ENCODE data around the gene WNT9A. TPM values are rescaled to one million over a fixed set of nuclear protein-coding genes. Genes with fewer than 3 reads are reported as not detected.

Gene WNT9A
- total RNA-seq, 1 donor from 2014 or later: 10.3 TPM

DNA sequence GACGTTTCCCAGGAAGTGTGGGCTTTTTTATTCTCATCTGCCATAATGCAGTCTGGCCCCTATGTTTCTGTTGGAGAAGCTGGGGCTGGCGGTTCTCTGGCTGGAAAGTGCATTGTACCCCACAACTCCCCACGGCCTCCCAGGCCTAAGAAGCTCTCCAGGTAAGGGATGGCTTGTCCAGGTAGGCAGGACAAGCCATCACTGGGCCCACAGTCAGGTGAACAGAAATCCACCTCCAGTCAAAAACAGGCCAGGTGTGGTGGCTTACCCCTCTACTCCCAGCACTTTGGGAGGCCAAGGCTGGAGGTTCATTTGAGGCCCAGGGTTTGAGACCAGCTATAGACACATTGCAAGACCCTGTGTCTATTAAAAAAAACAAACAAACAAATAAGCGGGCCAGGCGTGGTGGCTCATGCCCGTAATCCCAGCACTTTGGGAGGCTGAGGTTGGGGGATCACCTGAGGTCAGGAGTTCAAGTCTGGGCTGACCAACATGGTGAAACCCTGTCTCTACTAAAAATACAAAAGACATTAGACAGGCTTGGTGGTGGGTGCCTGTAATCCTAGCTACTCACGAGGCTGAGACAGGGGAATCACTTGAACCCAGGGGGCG is 3.1 kb upstream of the WNT9A start:
- TF ChIP-seq, protein P1, sequence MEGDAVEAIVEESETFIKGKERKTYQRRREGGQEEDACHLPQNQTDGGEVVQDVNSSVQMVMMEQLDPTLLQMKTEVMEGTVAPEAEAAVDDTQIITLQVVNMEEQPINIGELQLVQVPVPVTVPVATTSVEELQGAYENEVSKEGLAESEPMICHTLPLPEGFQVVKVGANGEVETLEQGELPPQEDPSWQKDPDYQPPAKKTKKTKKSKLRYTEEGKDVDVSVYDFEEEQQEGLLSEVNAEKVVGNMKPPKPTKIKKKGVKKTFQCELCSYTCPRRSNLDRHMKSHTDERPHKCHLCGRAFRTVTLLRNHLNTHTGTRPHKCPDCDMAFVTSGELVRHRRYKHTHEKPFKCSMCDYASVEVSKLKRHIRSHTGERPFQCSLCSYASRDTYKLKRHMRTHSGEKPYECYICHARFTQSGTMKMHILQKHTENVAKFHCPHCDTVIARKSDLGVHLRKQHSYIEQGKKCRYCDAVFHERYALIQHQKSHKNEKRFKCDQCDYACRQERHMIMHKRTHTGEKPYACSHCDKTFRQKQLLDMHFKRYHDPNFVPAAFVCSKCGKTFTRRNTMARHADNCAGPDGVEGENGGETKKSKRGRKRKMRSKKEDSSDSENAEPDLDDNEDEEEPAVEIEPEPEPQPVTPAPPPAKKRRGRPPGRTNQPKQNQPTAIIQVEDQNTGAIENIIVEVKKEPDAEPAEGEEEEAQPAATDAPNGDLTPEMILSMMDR (IDR thresholded peaks at IDR 0.05; ENCODE audit: insufficient read depth, low read length, poor library complexity, severe bottlenecking): no peak
- Histone ChIP-seq H3K36me3 (ENCODE audit: control insufficient read depth, insufficient read depth, low read length) (no peaks in the 10 kb centered on the region), H3K4me3 (ENCODE audit: low read depth, low read length) (no peak overlapping the region), H3K27me3 (ENCODE audit: control insufficient read depth, insufficient read depth, low read length) (peaks cover 9% of the 10 kb centered on the region)
- DNase-seq (ENCODE audit: low read depth): no peak

DNA sequence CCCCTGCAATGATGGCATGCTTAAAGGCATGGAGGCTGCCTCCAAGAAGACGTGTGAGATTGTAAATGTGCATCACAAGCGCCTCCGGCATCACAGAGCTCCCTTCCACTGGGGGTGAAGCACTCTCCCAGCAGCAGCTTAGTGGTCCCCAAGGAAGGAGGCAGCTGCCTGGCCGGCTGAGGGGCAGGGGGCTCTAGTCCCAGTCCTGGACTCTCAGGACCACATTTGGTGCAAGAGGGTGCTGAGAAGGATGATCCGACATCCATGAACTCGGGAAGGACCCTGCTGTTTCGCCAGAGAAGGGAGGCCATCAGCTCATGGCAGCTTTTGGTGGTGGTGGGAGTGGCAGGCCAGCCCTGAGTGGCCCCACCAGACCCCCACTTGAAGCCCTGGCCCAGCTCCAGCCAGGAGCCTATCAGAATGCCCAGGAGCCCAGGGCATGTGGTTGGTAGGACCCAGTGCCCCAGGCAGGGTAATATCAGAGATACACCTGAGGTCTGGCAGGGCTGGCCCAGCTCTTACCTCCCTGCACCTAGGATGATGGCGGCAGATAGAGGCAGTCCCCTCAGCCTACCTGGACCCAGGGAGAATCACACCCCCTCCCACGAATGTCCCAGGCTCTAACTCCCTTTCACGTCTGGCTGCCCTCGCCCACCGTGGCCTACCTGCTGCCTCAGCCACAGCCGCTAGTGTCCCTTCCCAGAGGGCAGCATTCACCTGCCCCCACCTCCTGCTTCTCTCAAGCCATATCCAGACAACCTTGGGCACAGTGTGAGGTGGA is 2.4 kb upstream of the WNT9A start:
- TF ChIP-seq, protein P1 (IDR thresholded peaks at IDR 0.05; ENCODE audit: insufficient read depth, low read length, poor library complexity, severe bottlenecking): no peak
- no peaks in the 10 kb centered on the region for H3K36me3 ChIP-seq (ENCODE audit: control insufficient read depth, insufficient read depth, low read length)
- DNase-seq (ENCODE audit: low read depth): no peak
- no peak overlapping the region for H3K4me3 ChIP-seq (ENCODE audit: low read depth, low read length)
- H3K27me3 ChIP-seq (ENCODE audit: control insufficient read depth, insufficient read depth, low read length): peaks cover 9% of the 10 kb centered on the region

DNA sequence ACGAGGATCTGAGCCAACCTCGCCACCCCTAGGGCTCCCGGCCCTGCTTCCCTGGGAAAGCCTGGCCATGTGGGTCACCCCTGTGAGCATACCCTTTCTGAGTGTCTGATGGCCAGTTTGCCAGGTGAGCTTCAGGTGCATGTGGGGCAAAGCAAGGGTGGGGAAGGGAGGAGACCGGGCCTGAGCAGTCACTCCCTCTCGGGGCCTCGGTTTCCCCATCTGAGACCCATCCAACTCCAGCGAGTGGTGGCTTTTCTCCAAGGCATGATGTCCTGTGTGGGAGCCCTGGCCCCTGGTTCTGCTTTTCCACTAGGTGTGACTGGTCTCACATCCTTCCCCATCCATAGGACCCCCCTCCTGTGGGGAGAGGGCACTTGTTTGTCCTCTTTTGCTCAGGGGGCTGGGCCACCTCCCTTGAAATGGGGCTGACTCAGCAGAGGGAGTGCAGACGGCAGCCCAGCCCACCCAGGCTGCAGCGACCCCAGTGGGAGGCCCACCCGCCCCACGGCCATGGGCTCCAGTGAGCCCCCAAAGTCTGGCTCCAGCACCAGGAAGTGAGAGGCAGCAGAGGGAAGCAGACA is 1.7 kb upstream of the WNT9A start:
- peaks cover 9% of the 10 kb centered on the region for H3K27me3 ChIP-seq (ENCODE audit: control insufficient read depth, insufficient read depth, low read length)
- DNase-seq (ENCODE audit: low read depth): no peak
- no peaks in the 10 kb centered on the region for H3K36me3 ChIP-seq (ENCODE audit: control insufficient read depth, insufficient read depth, low read length)
- TF ChIP-seq, protein P1 (IDR thresholded peaks at IDR 0.05; ENCODE audit: insufficient read depth, low read length, poor library complexity, severe bottlenecking): no peak
- H3K4me3 ChIP-seq (ENCODE audit: low read depth, low read length): no peak overlapping the region

DNA sequence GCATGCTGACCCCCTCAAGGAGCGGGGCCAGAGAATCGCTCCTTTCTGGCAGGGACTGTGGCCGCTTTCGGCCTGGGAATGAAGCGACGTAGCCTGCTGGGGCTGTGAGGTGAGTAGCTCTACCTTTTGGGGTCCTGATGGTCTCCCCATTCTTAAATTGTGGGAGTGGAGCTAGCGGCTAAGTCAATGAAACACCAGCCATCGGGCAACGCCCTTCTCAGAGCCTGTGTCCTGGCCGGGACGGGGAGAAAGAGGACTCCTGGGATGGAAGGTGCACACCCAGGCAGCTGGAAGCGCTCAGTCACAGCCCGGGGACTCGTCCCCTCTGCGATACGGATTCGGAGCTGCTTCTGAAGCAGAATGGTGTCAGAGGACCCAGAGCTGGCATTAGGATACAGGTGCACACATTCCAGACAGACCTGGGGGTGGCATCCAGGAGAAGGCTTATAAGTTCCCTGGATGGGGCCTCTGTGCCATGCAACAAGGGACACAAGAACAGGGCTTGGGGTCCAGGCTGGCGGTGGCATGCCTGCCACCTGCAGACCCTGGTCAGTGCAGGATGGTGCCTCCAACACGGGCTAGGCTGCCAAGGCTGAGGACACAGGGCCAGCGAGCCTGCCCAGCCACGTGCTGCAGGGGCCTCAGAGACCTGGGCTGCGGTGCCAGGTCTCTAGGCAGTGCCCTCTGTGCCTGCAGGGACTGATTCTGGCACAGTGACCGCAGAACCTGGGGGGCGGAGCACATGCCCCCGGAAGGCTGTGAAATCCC is 945 bp upstream of the WNT9A start:
- no peaks in the 10 kb centered on the region for H3K36me3 ChIP-seq (ENCODE audit: control insufficient read depth, insufficient read depth, low read length)
- TF ChIP-seq, protein P1 (IDR thresholded peaks at IDR 0.05; ENCODE audit: insufficient read depth, low read length, poor library complexity, severe bottlenecking): no peak
- DNase-seq (ENCODE audit: low read depth): no peak
- H3K27me3 ChIP-seq (ENCODE audit: control insufficient read depth, insufficient read depth, low read length): peaks cover 9% of the 10 kb centered on the region
- peak overlapping the region; percentile 54 for H3K4me3 ChIP-seq (ENCODE audit: low read depth, low read length)

DNA sequence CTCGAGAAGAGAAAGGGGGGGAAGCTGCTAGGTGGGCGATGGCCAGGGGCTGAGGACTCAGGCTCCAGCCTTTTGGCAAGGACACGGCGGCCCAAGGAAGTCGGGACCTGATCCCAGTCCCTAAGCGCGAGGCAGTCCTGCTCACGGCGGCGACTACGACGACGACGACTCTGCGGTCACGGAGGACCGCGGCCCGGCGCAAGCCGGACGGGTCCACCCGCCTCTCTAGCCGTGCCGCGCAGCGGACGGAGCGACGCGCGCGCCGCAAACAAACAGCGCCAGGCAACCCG is 401 bp downstream of the WNT9A start:
- Histone ChIP-seq H3K4me3 (ENCODE audit: low read depth, low read length) (peak overlapping the region; percentile 49), H3K36me3 (ENCODE audit: control insufficient read depth, insufficient read depth, low read length) (no peaks in the 10 kb centered on the region), H3K27me3 (ENCODE audit: control insufficient read depth, insufficient read depth, low read length) (peaks cover 5% of the 10 kb centered on the region)
- DNase-seq (ENCODE audit: low read depth): no peak
- TF ChIP-seq, protein P1 (IDR thresholded peaks at IDR 0.05; ENCODE audit: insufficient read depth, low read length, poor library complexity, severe bottlenecking): no peak

Data from kidney epithelial cell (primary cell).